Lung (tissue), 12 donors: Measurements from ENCODE around the gene SLC51B. TPM values are rescaled to one million over a fixed set of nuclear protein-coding genes. Genes with fewer than 3 reads are reported as not detected.

Experiments
- ATAC-seq: fragments of 200-7000 bp; cut with Tn5 transposase; one replicate; pipeline ENCODE4 v1.9.1; 2020; ENCODE audit warnings: moderate number of reproducible peaks; ENCODE audit not compliant: insufficient read depth, low FRiP score
- DNase-seq, 3 donors: peaks; one replicate each; pipeline ENCODE4 v3.0.0-alpha.2; 2013 to 2017
- H3K27ac ChIP-seq, 2 donors: one replicate each; pipeline ENCODE4 v1.5.1; 2013; ENCODE audit warnings: mild to moderate bottlenecking in 2 of 2, moderate library complexity in 2 of 2, control low read depth in 1 of 2, inconsistent platforms in 1 of 2, low read depth in 1 of 2, low read length in 1 of 2
- H3K27me3 ChIP-seq, 3 donors: one replicate each; pipeline ENCODE4 v1.5.1; 2013; ENCODE audit warnings: low read length in 2 of 3; ENCODE audit not compliant: control insufficient read depth in 3 of 3, insufficient read depth in 3 of 3
- H3K36me3 ChIP-seq, 4 donors: one replicate each; pipeline ENCODE4 v1.5.1; 2013; ENCODE audit warnings: low read length in 4 of 4, mild to moderate bottlenecking in 1 of 4, moderate library complexity in 1 of 4; ENCODE audit not compliant: control insufficient read depth in 4 of 4, insufficient read depth in 4 of 4
- H3K4me1 ChIP-seq, 5 donors: one replicate each; pipeline ENCODE4 v1.5.1; 2013; ENCODE audit warnings: low read length in 5 of 5, mild to moderate bottlenecking in 2 of 5, moderate library complexity in 1 of 5; ENCODE audit not compliant: control insufficient read depth in 5 of 5, insufficient read depth in 5 of 5
- H3K4me3 ChIP-seq: one replicate; pipeline ENCODE4 v1.5.1; 2013; ENCODE audit warnings: mild to moderate bottlenecking, control low read depth, moderate library complexity
- H3K9ac ChIP-seq, 2 donors: one replicate each; pipeline ENCODE4 v1.5.1; 2013; ENCODE audit warnings: low read length in 2 of 2, control low read depth in 1 of 2; ENCODE audit not compliant: insufficient read depth in 1 of 2
- H3K9me3 ChIP-seq, 4 donors: one replicate each; pipeline ENCODE4 v1.5.1; 2013; ENCODE audit warnings: low read length in 3 of 4, mild to moderate bottlenecking in 1 of 4, moderate library complexity in 1 of 4; ENCODE audit not compliant: control insufficient read depth in 4 of 4, insufficient read depth in 3 of 4
- CTCF ChIP-seq: IDR thresholded peaks from 2 replicates; pipeline ENCODE4 v1.5.1; 2012; ENCODE audit warnings: mild to moderate bottlenecking; ENCODE audit errors: control extremely low read depth, extremely low read depth
- WGBS, 2 donors: extraction: QIAGEN DNeasy Blood & Tissue Kit; methylation state at CpG; one replicate each; pipeline ENCODE4 v1.1.7; 2013; 5-methylcytosine and 5-hydroxymethylcytosine counted together
- polyA plus RNA-seq, 2 donors: library from polyadenylated mRNA; stranded (reverse); fragments of 200-250 nt; gene quantifications; one replicate each; pipeline ENCODE4 v1.2.1, GENCODE V29; 2013
- total RNA-seq, 2 donors: library from RNA; depleted of rRNA in 1 of 2; stranded (reverse); fragments of >200 nt in 1 of 2; gene quantifications; one replicate each; pipeline ENCODE4 v1.2.1, GENCODE V29; 2014 to 2021
- donor health status: control.
- donor health status: control.
- donor health status: Bipolar disorder and iron deficiency.
- donor health status: healthy.
- donor health status: DM: yes; HTN: yes; CAD: no.

Gene SLC51B
- total and polyA plus RNA-seq, 4 donors, result 0.85 to 7.3 (median 2.0) TPM

- Histone ChIP-seq H3K9me3 (peaks cover 0 to 8% (median 0%) of the 10 kb centered on the region in 4 donors), H3K27me3 (no peaks in the 10 kb centered on the region), H3K4me1 (peaks cover 10 to 53% (median 41%) of the 10 kb centered on the region in 5 donors), H3K4me3 (no peak overlapping the region), H3K27ac (no peak overlapping the region), H3K36me3 (no peaks in the 10 kb centered on the region), H3K9ac (no peak overlapping the region)
- 93 to 94% methylated on average over 5 of the region's 5 CpGs for WGBS, 2 donors
- ATAC-seq (no peak), DNase-seq (no peak)
- TF ChIP-seq CTCF, result no peak
These were observed 34.4 kb downstream of the SLC51B start for GRCh38 chr15:65079580-65079979.

GRCh38 chr15:65081270-65081669, 36.1 kb downstream of the SLC51B start:
- peaks cover 0 to 8% (median 0%) of the 10 kb centered on the region in 4 donors for H3K9me3 ChIP-seq
- no peaks in the 10 kb centered on the region for H3K27me3 ChIP-seq
- no peak for ATAC-seq
- no peak overlapping the region for H3K9ac ChIP-seq
- H3K4me1 ChIP-seq, result peaks cover 10 to 67% (median 57%) of the 10 kb centered on the region in 5 donors
- no peak overlapping the region for H3K4me3 ChIP-seq
- 52 to 69% methylated on average over 6 of the region's 6 CpGs for WGBS, 2 donors
- no peaks in the 10 kb centered on the region for H3K36me3 ChIP-seq
- peak; percentile 38 to 80 (median 62) for DNase-seq
- TF ChIP-seq CTCF, result no peak
- peak overlapping the region; percentile 28 to 55 for H3K27ac ChIP-seq

- Histone ChIP-seq H3K4me3 (no peak overlapping the region), H3K36me3 (no peaks in the 10 kb centered on the region), H3K9ac (no peak overlapping the region), H3K27me3 (no peaks in the 10 kb centered on the region), H3K27ac (peak overlapping the region; percentile 28 to 55), H3K9me3 (peaks cover 0 to 8% (median 0%) of the 10 kb centered on the region in 4 donors), H3K4me1 (peaks cover 10 to 70% (median 60%) of the 10 kb centered on the region in 5 donors)
- TF ChIP-seq CTCF, result no peak
- ATAC-seq (no peak), DNase-seq (no peak)
- WGBS, 2 donors, result 58 to 68% methylated on average over 5 of the region's 5 CpGs
These were observed 36.6 kb downstream of the SLC51B start for GRCh38 chr15:65081758-65082157.
